HG02852 (cell line): ENCODE results near the gene PDZD2.
"Not testable (repeated sequence)": the region's sequence is repeated elsewhere in the genome, so short reads cannot be mapped to it uniquely, and the experiment has no call there.

Experiments
- ATAC-seq: cut with Tn5 transposase; IDR thresholded peaks from one replicate; pipeline ENCODE4 v1.9.1; 2021; ENCODE audit warnings: mild to moderate bottlenecking, moderate library complexity; ENCODE audit not compliant: unreplicated experiment

The PDZD2 gene

DNA sequence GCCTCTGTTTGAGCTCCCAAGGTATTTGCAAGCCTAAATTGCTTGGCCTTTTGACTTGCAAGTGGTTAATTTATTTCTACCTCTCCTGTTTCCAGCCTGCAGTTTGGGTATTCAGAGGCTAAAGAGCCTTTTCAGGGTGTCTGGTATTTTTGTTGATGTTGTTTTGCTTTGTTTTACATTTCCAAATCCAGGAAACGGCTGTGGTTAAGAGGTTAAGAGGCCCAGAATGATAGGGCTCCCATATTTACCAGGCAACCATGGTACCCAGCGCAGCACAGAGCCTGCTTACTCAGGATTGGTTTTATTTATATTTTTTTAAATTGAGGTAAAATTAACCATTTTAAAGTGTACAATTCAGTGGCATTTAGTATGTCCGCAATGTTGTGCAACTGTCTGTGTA is 92.1 kb downstream of the PDZD2 start:
- no peak for ATAC-seq

DNA sequence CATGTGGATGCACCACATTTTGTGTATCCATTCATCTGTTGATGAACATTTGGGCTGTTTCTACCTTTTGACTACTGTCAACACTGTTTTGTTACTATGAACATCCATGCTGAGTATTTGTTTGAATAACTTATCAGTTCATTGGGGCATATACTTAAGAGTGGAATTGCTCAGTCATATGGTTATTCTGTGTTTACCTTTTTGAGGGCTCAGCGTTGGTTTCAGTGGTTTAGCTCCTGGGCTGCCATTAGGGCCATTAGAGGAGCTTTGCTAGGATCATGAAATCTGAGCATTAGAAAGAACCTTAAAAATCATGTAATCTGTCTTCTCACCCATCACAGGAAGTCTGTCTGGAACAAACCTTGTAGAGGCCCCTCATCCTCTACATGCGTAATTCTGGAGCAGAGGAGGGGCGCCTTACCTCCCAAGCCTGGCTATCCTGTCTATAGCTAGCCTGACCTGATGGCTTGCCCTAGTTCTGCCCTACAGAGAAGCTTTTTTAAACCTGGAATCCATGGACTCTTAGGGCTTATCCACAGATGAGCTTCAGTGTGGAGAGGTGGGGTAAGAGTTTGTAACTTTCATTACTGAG is 92.9 kb downstream of the PDZD2 start:
- ATAC-seq = no peak

DNA sequence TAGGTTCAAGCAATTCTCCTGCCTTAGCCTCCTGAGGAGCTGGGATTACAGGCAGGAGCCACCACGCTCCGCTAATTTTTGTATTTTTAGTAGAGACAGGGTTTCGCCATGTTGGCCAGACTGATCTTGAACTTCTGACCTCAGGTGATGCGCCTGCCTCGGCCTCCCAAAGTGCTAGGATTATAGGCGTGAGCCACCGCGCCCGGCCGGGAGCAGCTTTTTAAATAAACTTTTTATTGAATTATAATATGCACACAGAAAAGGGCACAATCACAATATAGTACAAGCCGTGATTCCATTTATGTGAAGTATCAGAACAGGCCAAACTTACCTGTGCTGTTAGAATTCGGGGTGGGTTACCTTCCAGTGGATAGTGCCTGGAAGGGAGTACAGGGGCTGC is 93.9 kb downstream of the PDZD2 start:
- ATAC-seq = not testable (repeated sequence)

DNA sequence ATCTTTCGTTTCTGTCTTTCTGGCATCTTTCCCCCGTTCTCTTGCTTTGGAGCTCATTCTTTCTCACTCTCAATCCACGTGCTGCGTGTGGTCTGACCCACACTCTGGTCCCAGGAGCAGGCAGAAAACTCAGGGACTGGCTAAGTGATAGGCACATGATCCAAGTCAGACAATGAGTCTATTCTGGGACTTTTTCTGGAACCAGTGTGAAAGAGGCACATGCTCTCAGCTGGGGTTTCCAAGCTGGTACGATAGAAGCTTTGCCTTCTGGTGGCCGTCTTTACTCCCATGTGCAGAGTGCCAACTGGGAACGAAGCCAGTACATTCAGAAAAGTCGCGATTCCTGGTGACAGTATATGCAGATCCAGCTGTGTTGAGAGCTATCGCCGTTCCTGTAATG is 94.4 kb downstream of the PDZD2 start:
- no peak for ATAC-seq

DNA sequence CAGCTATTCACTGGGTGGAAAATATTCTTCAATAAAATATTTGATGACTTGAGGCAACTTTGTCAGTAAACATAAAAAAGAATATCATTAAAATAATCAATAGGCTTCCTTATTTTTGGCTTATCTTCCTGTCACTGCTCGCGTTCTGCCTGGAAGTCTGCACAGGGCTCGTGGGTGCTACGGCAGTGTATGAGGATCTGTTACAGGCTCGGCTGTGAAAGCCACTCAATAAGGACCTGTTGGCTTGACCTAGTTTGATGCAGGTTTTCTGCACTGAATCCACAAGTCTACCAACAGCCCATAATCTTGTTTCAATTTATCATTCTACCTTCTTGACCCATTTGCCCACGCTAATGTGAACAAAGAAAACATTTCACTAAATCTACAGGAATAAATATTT is 97.2 kb downstream of the PDZD2 start:
- ATAC-seq = no peak

DNA sequence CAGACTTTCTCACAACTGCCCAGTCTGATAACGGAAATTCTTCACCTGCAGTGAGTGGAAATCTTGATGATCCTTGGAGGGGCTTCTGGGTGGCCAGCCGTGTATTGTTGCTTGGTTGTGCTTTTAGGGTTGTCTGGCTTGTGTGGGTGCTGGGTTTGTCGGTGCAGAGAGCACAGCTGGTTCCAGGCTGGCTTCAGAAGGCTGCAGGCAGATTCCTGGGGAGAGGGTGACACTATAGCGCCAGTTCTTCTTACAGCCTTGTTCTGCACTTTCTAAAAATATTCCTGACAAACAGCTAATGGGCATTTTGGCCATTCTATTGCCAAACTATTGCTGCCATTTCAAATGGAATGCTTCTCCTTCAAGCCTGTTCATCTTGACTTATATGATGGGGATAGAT is 99.3 kb downstream of the PDZD2 start:
- ATAC-seq = no peak

DNA sequence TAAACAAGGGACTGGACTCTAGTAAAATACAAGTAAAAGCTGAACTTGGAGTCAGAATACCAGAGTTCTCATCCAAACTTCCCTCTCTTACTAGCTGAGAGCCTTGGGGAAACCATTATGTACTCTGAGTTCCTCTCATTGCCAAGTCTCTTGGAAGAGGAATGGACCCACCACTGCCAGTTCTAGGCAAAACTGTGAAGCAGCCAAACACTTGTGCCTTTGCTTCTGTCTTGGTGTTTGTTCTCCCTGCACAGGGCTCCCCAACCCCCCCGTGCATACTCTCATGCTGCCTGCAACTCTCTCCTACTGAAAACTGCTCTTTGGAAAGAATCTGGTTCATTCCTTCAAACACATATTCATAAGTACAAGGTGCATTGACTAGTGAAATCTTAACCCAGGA is 102.6 kb downstream of the PDZD2 start:
- no peak for ATAC-seq

DNA sequence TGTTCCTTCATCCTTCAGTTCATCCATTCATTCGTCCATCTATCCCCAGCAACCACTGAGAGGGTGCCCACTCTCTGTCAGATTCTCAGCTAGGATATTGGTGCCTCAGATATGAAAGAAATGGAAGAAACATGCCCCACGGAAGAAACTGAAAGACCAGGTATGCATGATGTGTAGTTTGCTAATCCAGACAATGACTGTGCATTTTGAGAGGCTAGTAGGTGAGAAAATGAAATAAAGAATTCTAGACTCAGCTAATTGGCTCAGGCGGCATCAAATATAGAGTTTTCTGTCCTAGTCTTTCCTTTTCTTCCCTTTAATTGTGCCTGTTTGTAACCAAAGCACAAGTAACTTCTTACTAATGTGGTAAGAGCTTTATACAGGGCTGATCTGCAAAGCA is 104.7 kb downstream of the PDZD2 start:
- ATAC-seq = no peak

DNA sequence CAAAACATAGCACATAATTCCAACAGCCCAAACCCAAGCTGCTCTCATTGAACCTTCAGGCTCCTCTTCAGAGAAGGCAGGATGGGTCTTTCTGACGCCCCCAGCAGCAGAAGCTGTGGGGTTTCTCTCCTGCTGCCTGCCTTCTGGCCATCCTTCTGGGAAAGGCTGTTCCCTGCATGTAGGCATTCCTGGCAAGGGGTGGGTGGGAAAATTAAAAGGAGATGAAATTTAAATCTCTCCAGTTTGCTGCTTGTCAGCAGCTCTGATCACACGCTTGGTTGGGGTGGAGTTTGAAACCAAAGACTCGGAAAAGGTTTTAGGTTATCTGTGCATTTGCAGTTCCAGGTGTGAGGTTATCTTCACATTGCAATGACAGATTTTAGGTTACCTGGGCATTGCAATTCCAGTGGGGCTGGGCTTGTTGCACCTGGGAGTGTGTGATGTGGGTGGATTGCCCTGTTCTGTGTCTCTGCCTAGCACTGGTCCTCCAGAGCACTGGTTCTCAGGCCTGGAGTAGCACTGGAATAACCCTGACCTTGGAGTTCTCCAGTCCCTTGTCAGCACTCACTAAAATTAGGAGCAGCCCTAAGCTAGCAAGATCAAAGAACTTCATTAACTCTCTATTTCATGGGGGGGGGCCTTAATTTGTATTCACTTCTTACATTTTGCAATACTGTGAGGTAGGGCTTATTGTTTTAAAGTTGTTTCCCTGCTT is 109.7 kb downstream of the PDZD2 start:
- no peak for ATAC-seq

DNA sequence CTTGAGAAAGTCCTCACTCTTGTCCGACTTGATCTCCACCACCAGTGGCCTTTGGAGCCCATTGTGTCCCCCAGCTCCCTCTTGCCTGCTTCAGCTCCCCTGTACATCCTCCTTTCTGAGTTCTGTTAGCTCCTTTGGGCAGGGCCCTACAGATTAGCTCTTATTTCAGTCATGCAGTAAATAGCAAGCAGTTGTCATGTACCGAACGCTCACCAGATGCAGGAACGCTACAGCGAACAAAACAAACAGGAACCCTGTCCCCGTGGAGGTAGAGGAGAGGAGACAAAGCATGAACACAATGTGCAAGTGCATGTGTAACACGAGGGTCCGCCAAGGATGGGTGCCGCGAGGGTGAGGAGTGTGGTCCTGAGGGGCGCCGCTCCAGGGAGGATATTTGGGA is 111.3 kb downstream of the PDZD2 start:
- no peak for ATAC-seq

DNA sequence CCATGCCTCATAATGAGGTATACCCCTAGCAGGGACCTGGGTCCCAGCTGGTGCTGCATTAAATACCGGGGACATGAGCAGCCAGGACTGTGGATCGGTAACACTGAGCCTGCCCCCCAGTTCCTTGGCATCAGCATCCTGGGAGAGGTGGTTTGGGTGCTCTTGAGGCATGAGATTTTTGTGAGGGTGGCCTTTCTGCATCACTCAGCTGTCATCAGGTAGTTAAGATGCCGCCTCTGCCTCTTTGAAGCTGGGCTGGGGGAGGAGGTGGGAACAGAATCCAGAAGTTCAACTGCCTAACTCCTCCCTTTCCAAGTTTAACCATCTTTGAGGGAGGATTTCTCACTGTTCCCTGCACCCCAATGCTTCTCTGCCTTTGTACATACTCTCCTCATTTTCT is 112.7 kb downstream of the PDZD2 start:
- no peak for ATAC-seq

DNA sequence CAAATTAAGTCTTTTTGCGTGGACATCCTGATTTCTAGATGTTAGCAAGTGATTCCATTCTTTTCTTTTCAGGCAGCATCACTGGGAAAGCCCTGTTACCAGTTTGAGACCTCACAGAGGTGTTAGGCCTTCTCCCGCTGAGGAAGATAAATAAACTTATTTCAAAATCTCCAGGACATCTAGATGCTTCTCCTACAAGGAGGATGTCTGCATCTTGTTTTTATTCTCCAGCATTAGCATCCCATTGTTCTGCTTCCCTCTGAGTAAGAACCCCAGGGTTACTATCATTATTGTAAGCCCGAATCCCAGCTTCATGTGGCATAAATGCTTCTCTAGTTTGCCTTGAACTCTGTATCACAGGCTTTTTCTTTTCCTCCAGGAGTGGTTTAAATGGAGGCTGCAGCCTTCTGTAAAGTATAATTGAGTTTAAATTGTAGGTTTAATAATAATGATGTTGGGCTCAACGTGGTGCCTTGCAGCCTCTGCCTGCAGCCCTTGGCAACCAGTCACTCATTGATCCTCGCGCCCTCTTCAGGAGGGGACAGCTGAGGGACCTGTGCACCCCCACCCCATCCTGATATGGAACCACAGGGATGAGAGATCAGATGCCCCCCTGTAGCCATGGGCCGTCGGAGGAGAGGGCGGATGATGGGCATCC is 114.9 kb downstream of the PDZD2 start:
- ATAC-seq = no peak

DNA sequence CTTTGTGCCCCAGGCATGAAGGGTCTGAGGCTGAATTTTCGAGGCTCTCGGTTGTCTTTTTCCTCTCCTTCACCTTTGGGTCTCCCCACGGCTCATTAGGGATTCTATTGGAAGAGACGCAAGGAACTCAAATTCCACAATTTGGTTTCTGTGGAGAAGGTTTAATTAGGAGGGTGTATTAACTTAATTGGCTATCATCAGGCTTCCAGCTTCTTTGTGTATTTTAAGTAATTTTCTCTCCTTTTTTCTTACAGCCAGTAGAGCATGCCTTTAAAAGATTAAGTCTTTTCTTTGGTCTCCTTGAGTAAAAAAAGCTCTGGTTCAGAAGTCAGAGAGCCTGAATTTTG is 115.4 kb downstream of the PDZD2 start:
- ATAC-seq = no peak

DNA sequence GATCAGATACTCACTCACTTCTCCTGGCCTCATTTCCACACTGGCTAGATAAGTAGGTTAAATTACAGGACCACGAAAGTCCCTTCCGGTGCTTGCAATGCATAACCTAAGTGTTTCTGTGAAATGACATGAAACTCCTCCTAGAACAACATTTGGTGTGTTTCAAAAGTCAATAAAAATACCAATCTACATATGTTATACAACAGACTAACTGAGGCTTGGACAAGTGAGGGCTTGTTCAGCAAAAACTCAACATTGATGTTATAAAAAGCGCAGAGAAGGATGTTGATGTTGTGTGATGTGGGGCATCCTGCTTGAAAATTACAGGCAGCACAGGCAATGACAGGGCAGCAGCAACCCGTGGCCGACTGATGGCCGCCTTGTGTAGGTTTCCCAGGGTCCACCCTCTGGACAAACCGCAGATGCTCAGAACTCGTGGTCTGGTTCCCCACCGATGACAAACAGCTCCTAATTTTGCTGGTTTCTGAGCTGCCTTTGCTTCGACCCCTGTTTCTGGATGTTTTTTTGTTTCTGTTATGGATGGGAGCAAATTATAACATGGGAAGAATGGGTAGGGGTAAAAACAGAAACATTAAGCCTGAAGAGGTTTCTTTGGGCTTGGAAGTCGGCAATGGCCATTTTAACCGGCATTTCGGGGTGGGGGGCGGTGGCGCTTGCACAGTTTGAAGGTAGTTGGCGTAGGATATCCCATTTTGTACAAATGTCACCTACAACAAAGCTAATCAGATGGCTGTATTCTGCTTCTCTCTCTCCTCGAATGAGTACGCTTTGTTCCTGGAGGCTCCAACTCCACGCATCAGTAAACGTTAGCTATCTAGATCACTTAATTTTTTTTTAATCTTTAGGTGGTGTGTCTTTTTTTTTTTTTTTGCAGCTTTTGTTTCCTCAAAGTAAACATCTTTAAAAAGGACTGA is 116.1 kb downstream of the PDZD2 start:
- no peak for ATAC-seq

DNA sequence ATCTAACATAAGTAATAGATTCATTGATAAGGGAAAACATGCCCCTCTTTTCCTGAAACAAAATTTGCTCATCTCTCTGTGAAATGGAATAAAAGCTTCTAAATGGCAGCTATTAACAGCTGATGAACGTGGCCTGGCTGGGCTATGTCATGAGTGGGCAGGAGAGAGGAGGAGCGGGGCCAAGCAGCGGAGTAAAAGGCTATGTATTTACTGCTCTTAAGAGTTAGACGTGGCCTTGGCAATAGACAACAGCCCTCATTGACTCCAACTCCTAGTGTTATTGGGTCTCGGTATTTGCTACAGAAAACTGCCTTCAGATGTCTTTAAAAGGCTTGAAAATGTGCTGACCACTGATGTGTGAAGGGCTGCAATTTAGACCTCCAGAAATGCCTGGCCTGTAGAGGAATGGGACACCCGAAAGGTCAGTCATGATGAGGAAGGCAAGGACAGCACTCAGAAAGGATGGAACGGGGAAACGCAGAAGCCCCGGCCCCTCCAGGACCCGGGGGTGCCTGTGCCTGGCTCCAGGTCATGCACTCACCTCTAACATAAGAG is 116.8 kb downstream of the PDZD2 start:
- no peak for ATAC-seq

DNA sequence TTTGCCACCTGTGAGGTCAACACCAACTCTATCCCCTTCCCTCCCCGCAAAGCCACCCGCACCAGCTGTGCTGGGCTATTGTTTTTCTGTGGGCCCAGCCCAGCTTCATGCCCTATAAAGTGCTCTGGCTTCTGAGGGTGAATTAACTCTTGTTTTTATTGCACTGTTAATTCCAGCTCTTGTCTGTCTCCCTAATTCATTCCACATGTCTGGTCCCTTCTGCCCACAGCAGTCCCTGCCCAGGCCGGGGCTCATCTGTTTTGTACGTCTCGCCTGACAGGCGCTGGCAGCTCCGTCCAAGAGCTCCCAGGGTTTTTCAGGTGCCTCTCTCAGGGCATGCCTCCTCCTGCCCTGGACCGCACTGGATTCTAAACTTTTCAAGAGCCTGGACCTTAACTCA is 118.9 kb downstream of the PDZD2 start:
- no peak for ATAC-seq

DNA sequence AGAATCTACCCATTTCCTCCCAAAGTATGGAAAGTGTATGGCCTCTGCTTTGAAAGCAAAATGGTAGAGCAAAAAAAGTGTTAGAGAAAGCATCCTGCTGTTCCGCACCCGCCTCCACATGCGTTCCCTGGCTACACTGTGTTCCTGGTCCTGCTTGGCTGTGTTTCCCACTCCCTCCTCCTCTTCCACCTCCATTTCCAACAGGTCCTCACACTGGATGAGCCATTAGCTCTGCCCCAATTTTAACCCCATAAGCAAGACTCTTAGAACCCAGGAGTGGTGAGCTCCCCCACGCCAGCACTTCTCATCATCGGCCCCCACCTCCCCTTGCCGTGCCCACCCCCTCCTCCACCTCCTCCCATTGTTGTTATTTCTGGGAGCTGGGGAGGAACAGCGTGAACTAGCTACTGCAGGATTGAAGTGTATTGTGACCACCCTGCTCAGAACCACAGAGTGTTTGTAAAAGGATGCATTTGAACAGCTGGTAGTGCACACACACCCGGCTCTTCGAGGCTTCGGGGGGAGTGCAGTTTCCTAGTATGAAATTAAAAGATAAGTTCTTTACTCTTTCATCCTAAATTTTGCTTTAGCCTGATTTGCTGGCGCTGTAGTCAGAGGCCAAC is 120.0 kb downstream of the PDZD2 start:
- ATAC-seq = no peak

DNA sequence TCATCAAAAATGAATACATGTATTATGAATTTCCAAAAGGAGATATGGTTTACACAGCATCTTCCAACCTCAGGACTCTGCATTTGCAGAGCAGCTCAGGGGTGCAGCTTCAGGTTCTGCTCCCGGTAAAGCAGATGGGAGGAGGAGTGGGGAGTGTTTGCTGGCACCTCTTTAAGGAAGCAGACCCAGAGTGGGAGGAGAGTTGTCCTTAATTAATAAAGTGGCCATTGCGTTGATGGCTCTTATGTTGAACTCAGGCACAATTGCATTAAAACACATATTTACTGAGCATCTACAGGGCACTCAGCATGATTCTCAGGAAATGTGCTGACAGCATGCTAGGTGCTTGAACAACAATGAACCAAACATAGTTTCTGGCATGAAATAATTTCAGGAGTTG is 121.0 kb downstream of the PDZD2 start:
- ATAC-seq = no peak

DNA sequence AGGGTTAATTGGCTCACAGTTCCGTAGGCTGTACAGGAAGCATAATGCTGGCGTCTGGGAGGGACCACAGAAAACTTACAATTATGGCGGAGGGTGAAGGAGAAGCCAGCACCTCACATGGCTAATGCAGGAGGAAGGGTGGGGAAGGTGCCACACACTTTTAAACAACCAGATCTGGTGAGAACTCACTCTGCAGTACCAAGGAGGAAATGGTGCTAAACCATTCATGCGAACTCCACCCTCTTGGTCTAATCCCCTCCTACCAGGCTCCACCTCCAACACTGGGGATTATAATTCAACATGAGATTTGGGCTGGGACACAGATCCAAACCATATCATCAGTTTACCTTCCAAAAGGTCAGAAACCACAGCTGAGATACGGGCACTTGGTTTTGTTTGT is 122.9 kb downstream of the PDZD2 start:
- ATAC-seq = no peak

DNA sequence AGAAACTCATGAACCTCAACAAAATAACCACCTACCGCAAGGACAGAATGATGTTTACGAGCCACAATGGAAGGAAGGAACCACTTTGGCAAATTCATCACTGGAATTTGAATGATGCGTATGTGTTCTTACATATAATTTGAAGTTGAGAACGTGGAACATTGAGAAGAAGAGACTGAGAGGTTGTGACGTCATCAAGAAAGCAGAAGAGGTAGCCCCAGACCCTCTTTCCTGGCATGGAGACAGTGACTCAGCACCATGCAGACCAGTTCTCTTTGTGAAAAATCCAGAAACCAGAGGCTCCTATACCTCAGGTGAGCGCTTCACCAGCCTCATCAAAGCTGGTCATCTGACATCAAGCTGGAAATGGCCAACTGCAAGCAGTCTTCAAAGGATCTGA is 124.5 kb downstream of the PDZD2 start:
- no peak for ATAC-seq

DNA sequence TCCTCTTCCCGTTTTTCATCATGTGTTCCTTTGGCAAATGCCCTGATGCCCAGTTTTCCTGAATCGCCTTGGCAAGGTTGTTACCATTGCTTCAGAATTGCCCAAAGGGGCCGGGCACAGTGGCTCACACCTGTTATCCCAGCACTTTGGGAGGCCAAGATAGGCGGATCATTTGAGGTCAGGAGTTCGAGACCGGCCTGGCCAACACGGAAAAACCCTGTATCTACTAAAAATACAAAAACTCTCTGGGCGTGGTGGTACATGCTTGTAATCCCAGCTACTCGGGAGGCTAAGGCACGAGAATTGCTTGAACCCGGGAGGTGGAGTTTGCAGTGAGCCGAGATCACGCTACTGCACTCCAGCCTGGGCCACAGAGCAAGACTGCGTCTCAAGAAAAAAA is 125.8 kb downstream of the PDZD2 start:
- ATAC-seq = not testable (repeated sequence)
